Lower lobe of right lung (tissue), 2 donors: ENCODE results near the gene CLN6. TPM values are rescaled to one million over a fixed set of nuclear protein-coding genes. Genes with fewer than 3 reads are reported as not detected.
A peak's percentile ranks its signal among the peaks of the same experiment; 100 is the strongest.

Experiments used
- ATAC-seq, 2 donors: fragments of 200-7000 bp; cut with Tn5 transposase; one replicate each; pipeline ENCODE4 v1.9.1; 2020 to 2022; ENCODE audit warnings: mild to moderate bottlenecking in 2 of 2, moderate library complexity in 2 of 2
- DNase-seq: peaks from one replicate; pipeline ENCODE4 v3.0.0-alpha.2; 2020
- H3K27ac ChIP-seq: fragments of 200-600 bp; one replicate; pipeline ENCODE4 v1.8.0; 2022
- H3K27me3 ChIP-seq: fragments of 200-600 bp; one replicate; pipeline ENCODE4 v1.8.0; 2022; ENCODE audit warnings: low read depth
- H3K36me3 ChIP-seq: fragments of 200-600 bp; one replicate; pipeline ENCODE4 v1.8.0; 2022; ENCODE audit warnings: mild to moderate bottlenecking
- H3K4me1 ChIP-seq: fragments of 200-600 bp; one replicate; pipeline ENCODE4 v1.8.0; 2022
- H3K4me3 ChIP-seq: fragments of 200-600 bp; one replicate; pipeline ENCODE4 v1.8.0; 2022; ENCODE audit warnings: mild to moderate bottlenecking
- H3K9me3 ChIP-seq: fragments of 200-600 bp; one replicate; pipeline ENCODE4 v1.8.0; 2022
- intact Hi-C: fragments of 100-400 bp; cut with DNase I; formaldehyde crosslinking; loops from one replicate; pipeline ENCODE4 v1.11.0; 2022
- total RNA-seq: library from RNA; stranded (reverse); fragmentation: NEBNext Ultra II Directional; extraction: Animal tissue kit (Norgen Biotek cat#: 25700); gene quantifications from one replicate; pipeline ENCODE4 v1.2.1, GENCODE V29; 2021
- TF ChIP-seq, protein P1 (sequence below): fragments of 200-600 bp; IDR thresholded peaks from one replicate; pipeline ENCODE4 v1.8.0; 2022; ENCODE audit warnings: antibody characterized with exemption, mild to moderate bottlenecking
- donor health status: DM: no; HTN: yes; CAD: no; lungs with severe emphysema.

CLN6 gene
- total RNA-seq, 1 donor from 2014 or later = 37.9 TPM

DNA sequence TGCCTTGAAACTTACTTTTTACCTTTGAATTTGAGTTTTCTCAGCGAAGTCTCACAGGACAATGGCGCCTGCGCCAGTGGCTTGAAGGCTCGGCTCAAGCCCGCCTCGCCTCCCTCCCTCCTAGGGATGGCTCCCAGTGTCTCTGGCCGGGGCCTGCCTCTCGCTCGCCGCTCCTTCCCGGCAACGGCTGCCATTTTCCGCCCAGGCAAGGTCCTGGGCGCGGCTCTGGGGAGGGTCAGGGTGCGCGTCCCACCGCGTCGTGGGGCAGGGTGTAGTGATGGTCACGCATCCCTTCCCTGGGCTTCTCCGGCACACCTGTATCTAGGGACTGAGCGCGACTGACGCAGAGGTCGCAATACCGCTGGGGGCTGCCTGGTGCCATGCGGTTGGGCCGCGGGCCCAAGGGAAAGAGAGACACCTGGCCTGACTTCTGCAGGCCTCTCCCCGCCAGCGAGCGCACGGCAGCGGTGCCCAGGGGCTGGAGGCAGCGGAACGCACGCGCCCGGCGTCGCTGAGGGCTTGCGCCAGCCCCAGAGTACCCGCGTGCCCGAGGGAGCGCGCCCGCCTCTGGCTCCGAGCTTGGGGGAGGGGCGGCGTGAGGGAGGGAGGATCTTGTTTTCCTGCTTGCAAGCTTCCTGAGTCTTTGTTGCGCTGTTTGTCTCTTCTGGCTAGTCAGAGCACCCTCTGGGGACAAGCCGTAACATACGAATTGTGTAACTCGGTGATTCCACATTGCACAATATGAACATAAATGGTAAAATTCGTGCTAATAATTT lies 27.3 kb upstream of the CLN6 start:
- DNase-seq = peak; percentile 93
- Histone ChIP-seq H3K4me3 (peak overlapping the region; percentile 64), H3K36me3 (no peaks in the 10 kb centered on the region), H3K27ac (peak overlapping the region; percentile 86), H3K4me1 (peaks cover 19% of the 10 kb centered on the region), H3K27me3 (no peaks in the 10 kb centered on the region), H3K9me3 (no peaks in the 10 kb centered on the region)
- intact Hi-C loops = no loop called here
- ATAC-seq = peak; percentile 98 to 99
- TF ChIP-seq, protein P1, sequence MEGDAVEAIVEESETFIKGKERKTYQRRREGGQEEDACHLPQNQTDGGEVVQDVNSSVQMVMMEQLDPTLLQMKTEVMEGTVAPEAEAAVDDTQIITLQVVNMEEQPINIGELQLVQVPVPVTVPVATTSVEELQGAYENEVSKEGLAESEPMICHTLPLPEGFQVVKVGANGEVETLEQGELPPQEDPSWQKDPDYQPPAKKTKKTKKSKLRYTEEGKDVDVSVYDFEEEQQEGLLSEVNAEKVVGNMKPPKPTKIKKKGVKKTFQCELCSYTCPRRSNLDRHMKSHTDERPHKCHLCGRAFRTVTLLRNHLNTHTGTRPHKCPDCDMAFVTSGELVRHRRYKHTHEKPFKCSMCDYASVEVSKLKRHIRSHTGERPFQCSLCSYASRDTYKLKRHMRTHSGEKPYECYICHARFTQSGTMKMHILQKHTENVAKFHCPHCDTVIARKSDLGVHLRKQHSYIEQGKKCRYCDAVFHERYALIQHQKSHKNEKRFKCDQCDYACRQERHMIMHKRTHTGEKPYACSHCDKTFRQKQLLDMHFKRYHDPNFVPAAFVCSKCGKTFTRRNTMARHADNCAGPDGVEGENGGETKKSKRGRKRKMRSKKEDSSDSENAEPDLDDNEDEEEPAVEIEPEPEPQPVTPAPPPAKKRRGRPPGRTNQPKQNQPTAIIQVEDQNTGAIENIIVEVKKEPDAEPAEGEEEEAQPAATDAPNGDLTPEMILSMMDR = no peak

DNA sequence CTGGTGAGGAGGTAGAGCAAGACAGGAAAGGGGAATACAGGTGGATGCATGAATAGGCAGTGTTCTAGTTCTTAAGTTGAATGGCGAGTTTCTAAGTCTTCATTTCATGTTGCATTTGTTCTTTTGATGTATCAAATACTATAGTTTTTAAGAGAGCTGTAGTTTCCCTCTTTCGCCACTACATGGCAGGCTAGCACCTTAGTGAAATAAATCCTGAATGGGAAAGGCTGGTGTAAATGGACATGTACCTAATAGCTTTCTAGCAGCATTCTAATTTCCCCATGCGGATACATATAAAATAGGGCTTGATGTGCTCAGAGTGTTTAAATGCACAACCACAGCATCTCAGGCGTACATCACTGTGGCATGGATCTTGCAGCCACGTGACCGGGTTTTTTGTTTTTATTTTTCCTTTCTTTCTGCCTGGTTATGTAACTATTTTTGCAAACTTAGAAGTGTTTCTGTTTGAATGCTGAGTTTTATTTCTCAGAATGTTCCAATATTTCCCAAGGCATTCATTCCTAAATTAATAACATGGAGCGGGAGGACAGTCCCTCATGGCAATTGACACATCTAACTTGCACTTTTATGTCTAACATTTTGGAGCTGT lies 23.5 kb upstream of the CLN6 start:
- Histone ChIP-seq H3K27me3 (no peaks in the 10 kb centered on the region), H3K4me1 (peaks cover 19% of the 10 kb centered on the region), H3K9me3 (no peaks in the 10 kb centered on the region), H3K27ac (no peak overlapping the region), H3K36me3 (no peaks in the 10 kb centered on the region), H3K4me3 (no peak overlapping the region)
- TF ChIP-seq, protein P1 = peak; percentile 79
- intact Hi-C loops = no loop called here
- DNase-seq = no peak
- peak; percentile 53 to 55 for ATAC-seq

DNA sequence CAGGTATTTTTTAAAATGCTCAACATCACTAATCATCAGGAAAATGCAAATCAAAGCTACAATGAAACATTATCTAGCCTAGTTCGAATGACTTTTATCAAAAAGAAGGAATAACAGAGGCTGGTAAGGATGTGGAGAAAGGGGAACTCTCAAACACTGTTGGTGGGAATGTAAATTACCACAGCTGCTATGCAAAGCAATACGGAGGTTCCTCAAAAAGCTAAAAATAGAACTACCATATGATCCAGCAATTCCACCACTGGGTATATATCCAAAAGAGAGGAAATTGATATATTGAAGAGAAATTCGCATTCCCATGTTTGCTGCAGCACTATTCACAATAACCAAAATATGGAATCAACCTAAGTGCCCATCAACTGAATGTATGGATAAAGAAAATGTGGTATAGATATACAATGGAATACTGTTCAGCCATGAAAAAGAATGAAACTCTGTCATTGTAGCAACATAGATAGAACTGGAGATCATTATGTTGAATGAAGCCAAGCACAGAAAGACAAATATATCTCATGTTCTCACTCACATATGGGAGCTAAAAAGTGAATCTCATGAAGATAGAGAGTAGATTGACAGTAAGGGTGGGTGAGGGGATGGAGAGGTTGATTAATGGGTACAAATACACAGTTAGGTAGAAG lies 19.7 kb upstream of the CLN6 start:
- H3K36me3 ChIP-seq = no peaks in the 10 kb centered on the region
- peaks cover 6% of the 10 kb centered on the region for H3K4me1 ChIP-seq
- intact Hi-C loops = no loop called here
- H3K27ac ChIP-seq = no peak overlapping the region
- H3K27me3 ChIP-seq = no peaks in the 10 kb centered on the region
- TF ChIP-seq, protein P1 = no peak
- DNase-seq (no peak), ATAC-seq (peak in 1 of 2 donors; percentile 30)
- peaks cover 8% of the 10 kb centered on the region for H3K9me3 ChIP-seq
- H3K4me3 ChIP-seq = no peak overlapping the region

DNA sequence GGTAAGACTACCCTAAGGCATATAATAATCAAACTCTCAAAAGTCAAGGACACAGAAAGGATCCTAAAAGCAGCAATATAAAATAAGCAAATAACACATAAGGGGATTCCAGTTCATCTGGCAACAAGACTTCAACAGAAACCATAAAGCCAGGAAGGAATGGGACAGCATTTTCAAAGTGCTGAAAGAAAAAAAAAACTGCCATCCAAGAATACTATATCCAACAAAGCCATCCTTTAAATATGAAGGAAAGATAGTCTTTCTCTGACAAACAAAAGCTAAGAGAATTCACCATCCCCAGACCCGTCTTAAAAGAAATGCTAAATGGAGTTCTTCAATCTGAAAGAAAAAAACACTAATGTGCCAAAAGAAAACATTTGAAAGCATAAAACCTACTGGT lies 14.7 kb upstream of the CLN6 start:
- TF ChIP-seq, protein P1 = no peak
- no peak for ATAC-seq

DNA sequence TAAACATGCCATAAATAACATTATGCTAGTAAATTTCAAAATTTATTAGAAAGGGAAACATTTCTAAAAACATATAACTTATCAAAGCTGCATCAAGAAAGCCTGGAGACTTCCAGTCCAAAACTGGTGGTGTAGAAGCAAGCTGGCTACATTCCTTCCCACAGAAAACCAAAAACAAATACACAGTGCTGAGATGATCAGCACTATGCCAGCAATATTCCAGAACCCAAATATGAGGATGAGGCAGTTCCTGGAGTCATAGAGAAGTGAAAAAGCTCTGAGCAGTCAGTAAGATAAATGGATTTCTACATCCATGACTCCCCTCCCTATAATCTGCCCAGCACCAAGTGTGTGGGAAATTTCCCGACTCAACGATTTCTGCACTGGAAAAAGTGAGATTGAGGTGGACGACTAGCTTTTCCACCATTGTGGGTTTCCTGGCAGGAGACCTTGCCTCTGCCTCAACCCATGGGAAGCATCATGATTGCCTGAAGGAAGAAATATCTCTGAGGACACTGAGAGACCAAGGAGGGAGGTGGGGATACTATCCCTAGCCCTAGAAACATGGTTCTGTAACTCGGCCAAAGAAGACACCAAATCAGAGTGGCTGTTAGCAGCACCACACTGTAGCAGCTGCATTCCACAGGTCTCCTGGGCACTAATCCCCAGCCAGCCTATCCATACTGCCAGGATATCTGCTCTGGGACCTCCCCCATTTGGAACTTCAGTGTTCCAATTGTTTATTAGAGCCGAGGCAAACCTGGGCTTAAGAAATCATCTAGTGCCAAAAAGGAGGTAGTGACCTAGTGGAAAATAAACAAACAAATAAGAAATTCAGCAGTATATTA lies 11.8 kb upstream of the CLN6 start:
- no peaks in the 10 kb centered on the region for H3K36me3 ChIP-seq
- peaks cover 14% of the 10 kb centered on the region for H3K9me3 ChIP-seq
- H3K4me3 ChIP-seq = no peak overlapping the region
- no peak for DNase-seq
- H3K4me1 ChIP-seq = no peaks in the 10 kb centered on the region
- intact Hi-C loops = no loop called here
- no peak overlapping the region for H3K27ac ChIP-seq
- no peaks in the 10 kb centered on the region for H3K27me3 ChIP-seq
- ATAC-seq = no peak
- TF ChIP-seq, protein P1 = no peak

More for the DNA sequence above, 14.7 kb upstream of the CLN6 start:
- DNase-seq = no peak
- intact Hi-C loops = no loop called here
- peaks cover 14% of the 10 kb centered on the region for H3K9me3 ChIP-seq
- no peak overlapping the region for H3K4me3 ChIP-seq
- no peak overlapping the region for H3K27ac ChIP-seq
- no peaks in the 10 kb centered on the region for H3K4me1 ChIP-seq
- no peaks in the 10 kb centered on the region for H3K27me3 ChIP-seq
- H3K36me3 ChIP-seq = no peaks in the 10 kb centered on the region
